ENCODE data around the gene CORO2B.

Gene CORO2B

DNA sequence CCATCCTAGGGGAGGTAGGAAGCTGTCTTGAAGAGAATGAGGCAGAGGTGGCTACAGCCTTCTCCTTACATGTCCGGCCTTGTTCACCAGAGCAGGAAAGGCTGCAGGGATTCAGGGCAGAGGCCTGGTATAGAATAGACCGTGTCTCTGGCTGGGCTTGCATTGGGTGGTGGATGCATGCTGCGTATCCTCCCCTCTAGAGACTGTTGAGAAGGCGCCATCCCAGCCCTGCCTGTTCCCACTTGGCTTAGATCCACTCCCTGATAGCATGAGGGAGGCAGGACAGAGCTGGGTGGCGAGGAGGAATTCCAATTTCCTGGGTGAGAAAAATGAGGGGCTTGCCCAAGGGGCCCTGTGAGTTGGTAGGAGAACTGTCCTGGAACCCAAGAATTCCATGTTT is 57.5 kb downstream of the CORO2B start:
- H3K4me3 ChIP-seq (ENCODE audit: low read depth in 1 of 2, low read length in 2 of 2) = no peak overlapping the region
- no peaks in the 10 kb centered on the region for H3K9me3 ChIP-seq (ENCODE audit: control insufficient read depth in 1 of 2, low read length in 2 of 2)
- H3K27ac ChIP-seq (ENCODE audit: low read length) = no peak overlapping the region
- no peaks in the 10 kb centered on the region for H3K36me3 ChIP-seq (ENCODE audit: control insufficient read depth in 1 of 2, insufficient read depth in 2 of 2, low read length in 2 of 2)
- peaks cover 0 to 48% of the 10 kb centered on the region in 2 donors for H3K4me1 ChIP-seq (ENCODE audit: control insufficient read depth in 1 of 2, insufficient read depth in 2 of 2, low read length in 2 of 2)
- no peaks in the 10 kb centered on the region for H3K27me3 ChIP-seq (ENCODE audit: low read depth, low read length)

DNA sequence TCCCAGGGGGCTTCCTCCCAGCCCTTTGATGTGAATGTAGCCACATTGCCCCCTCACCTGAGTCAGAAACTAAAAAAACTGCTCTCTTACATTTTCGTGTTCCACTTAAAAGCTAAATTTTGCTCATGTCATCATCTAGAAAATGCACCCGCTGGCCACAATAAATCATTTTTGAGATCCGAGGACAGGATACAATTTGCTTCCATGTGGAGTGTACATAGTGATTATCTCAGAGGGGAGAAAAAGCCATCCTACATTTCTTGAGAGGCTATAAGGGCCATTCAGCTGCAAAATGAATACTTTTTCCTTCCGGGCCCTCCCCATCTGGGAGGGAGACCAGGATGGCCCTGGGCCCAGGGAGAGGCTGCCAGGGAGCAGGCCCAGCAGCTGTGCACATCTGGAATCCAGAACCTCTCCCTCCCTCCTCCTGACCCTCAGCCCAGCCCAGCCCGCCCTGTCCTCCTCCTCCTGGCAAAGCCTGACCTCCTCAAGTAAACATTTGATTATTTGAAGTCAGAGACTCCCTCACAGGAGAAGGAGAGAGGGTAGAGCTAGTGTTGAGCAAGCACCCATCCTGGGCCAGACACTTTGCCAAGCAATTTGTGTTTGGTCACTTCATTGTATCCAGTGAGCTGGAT is 59.1 kb downstream of the CORO2B start:
- H3K36me3 ChIP-seq (ENCODE audit: control insufficient read depth in 1 of 2, insufficient read depth in 2 of 2, low read length in 2 of 2) = no peaks in the 10 kb centered on the region
- H3K4me3 ChIP-seq (ENCODE audit: low read depth in 1 of 2, low read length in 2 of 2) = no peak overlapping the region
- peaks cover 0 to 43% of the 10 kb centered on the region in 2 donors for H3K4me1 ChIP-seq (ENCODE audit: control insufficient read depth in 1 of 2, insufficient read depth in 2 of 2, low read length in 2 of 2)
- no peak overlapping the region for H3K27ac ChIP-seq (ENCODE audit: low read length)
- H3K27me3 ChIP-seq (ENCODE audit: low read depth, low read length) = no peaks in the 10 kb centered on the region
- no peaks in the 10 kb centered on the region for H3K9me3 ChIP-seq (ENCODE audit: control insufficient read depth in 1 of 2, low read length in 2 of 2)

DNA sequence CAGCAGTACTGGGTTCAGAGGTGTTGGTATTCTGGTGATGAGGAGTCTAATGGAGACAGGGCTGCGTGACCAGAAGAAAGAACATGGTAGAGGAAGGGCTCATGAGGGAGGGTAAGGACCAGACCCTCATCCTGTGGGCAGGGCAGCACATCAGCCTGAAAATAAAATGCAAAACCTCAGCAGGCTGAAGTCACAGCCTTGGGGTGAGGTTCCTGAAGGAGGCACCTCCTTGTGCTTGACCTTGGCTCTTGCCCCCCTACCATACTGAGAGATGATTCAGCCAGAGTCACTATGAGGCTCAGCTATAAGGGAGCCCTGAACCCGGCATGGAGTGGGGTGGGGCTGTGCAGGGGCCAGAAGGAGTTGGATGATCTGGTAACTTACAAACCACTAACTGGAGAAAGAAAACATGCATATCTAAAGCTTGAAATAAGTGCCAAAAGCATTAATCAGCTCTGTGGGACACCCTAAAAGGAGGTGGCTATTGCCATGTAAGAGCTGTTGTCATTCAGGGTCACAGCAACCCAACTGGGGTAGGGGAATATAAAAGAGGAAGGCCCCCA is 60.2 kb downstream of the CORO2B start:
- Histone ChIP-seq H3K4me1 (ENCODE audit: control insufficient read depth in 1 of 2, insufficient read depth in 2 of 2, low read length in 2 of 2) (peaks cover 0 to 43% of the 10 kb centered on the region in 2 donors), H3K27ac (ENCODE audit: low read length) (peak overlapping the region; percentile 23), H3K36me3 (ENCODE audit: control insufficient read depth in 1 of 2, insufficient read depth in 2 of 2, low read length in 2 of 2) (no peaks in the 10 kb centered on the region), H3K4me3 (ENCODE audit: low read depth in 1 of 2, low read length in 2 of 2) (no peak overlapping the region), H3K27me3 (ENCODE audit: low read depth, low read length) (no peaks in the 10 kb centered on the region), H3K9me3 (ENCODE audit: control insufficient read depth in 1 of 2, low read length in 2 of 2) (no peaks in the 10 kb centered on the region)

DNA sequence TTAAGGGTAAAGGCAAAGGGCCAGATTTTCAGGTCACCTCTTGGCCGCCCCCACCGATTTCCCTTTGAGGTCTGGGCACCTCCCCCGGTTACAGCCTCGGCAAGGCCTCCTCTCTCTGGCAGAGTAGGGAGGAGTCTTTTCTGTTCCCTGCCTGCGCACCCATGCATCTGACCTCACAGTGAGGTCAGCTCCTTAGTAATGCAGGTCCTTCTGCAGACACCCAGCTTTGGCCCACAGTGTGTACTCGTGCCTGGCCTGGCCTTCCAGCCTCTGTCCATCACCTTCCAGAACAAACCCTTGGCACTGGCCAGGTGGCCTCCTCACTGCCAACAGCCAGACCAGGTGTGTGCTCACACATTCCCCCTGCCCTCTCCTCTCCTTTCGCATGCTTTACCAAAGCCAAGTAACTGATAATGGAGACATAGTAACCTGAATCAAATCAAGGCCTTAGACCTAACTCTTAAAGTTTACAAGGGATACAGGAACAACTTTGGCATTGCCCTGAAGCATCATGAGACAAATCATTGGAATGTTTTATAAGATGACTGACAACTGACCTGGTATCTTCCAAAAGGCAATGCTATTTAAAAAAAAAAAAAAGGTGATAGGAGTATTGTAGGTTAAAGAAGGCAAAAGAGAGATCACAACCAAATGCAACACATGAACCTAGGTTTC is 61.3 kb downstream of the CORO2B start:
- H3K4me1 ChIP-seq (ENCODE audit: control insufficient read depth in 1 of 2, insufficient read depth in 2 of 2, low read length in 2 of 2) = peaks cover 0 to 38% of the 10 kb centered on the region in 2 donors
- H3K9me3 ChIP-seq (ENCODE audit: control insufficient read depth in 1 of 2, low read length in 2 of 2) = no peaks in the 10 kb centered on the region
- no peak overlapping the region for H3K4me3 ChIP-seq (ENCODE audit: low read depth in 1 of 2, low read length in 2 of 2)
- no peak overlapping the region for H3K27ac ChIP-seq (ENCODE audit: low read length)
- no peaks in the 10 kb centered on the region for H3K36me3 ChIP-seq (ENCODE audit: control insufficient read depth in 1 of 2, insufficient read depth in 2 of 2, low read length in 2 of 2)
- H3K27me3 ChIP-seq (ENCODE audit: low read depth, low read length) = no peaks in the 10 kb centered on the region

DNA sequence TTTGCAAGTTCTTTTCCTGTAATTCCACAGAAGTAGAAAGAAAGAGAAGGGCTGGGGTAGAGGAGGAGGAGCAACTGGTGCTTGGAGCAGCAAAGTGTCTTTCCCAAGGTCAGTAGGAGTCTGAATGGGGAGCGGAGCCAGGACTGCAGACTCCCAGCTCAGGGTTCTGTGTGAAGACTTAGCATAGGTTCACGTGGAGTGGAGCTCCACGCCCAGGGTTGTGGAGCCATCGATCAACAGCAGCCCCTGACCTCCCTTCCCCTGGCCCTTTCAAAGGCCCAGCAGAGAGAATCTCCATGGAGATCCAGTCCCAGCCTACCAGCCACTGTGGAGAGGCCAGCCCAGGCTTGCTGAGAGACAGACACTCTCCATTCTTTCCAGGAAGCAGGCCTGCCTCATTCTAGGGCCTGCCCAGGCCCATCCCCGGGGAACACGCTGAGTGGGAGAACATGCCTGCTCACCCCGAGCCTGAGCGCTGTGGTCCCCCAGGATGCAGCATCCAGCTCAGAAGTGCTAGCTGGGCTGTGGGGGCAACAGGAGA is 62.1 kb downstream of the CORO2B start:
- Histone ChIP-seq H3K27ac (ENCODE audit: low read length) (no peak overlapping the region), H3K9me3 (ENCODE audit: control insufficient read depth in 1 of 2, low read length in 2 of 2) (no peaks in the 10 kb centered on the region)

DNA sequence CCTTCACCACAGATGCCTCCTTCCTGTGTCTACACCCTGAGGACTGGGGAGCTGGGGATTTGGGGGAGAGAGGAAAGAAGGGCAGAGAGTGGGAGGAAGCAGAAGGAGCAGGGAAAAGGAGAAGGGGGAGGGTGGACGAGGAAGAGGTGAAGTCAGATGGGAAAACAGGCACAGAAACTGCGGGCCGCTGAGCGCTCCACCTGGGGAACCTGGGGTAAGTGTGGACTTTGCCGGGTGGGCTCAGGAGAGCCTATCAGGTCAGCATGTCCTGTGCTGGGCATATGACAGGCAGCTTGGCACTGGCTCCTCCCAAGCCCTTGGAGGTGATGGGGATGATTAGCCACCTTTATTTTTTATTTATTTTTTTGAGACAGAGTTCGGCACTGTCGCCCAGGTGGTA is 62.6 kb downstream of the CORO2B start:
- Histone ChIP-seq H3K36me3 (ENCODE audit: control insufficient read depth in 1 of 2, insufficient read depth in 2 of 2, low read length in 2 of 2) (no peaks in the 10 kb centered on the region), H3K27me3 (ENCODE audit: low read depth, low read length) (no peaks in the 10 kb centered on the region), H3K9me3 (ENCODE audit: control insufficient read depth in 1 of 2, low read length in 2 of 2) (no peaks in the 10 kb centered on the region), H3K4me1 (ENCODE audit: control insufficient read depth in 1 of 2, insufficient read depth in 2 of 2, low read length in 2 of 2) (peaks cover 0 to 24% of the 10 kb centered on the region in 2 donors), H3K27ac (ENCODE audit: low read length) (no peak overlapping the region), H3K4me3 (ENCODE audit: low read depth in 1 of 2, low read length in 2 of 2) (no peak overlapping the region)

More for the DNA sequence above, 62.1 kb downstream of the CORO2B start:
- peaks cover 0 to 30% of the 10 kb centered on the region in 2 donors for H3K4me1 ChIP-seq (ENCODE audit: control insufficient read depth in 1 of 2, insufficient read depth in 2 of 2, low read length in 2 of 2)
- no peaks in the 10 kb centered on the region for H3K27me3 ChIP-seq (ENCODE audit: low read depth, low read length)
- no peak overlapping the region for H3K4me3 ChIP-seq (ENCODE audit: low read depth in 1 of 2, low read length in 2 of 2)
- no peaks in the 10 kb centered on the region for H3K36me3 ChIP-seq (ENCODE audit: control insufficient read depth in 1 of 2, insufficient read depth in 2 of 2, low read length in 2 of 2)

DNA sequence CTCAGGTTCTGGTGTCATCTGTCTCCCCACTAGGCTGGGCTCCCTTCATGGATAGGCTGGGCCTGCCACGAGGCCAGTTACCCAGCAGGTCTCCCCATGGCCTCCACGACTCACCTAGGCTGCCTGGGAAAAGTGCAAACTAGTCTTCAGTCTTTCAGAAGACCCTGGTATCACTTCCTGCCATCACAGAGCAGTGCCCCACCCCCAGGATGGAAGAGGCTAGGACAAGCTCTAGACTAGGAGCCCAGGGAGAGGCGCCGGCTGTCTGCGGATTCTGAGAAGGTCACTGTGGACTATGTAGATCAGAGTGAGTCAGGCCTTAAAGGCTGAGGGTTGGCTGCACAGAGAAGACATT is 63.7 kb downstream of the CORO2B start:
- peaks cover 0 to 18% of the 10 kb centered on the region in 2 donors for H3K4me1 ChIP-seq (ENCODE audit: control insufficient read depth in 1 of 2, insufficient read depth in 2 of 2, low read length in 2 of 2)
- H3K27me3 ChIP-seq (ENCODE audit: low read depth, low read length) = no peaks in the 10 kb centered on the region
- no peak overlapping the region for H3K27ac ChIP-seq (ENCODE audit: low read length)
- H3K36me3 ChIP-seq (ENCODE audit: control insufficient read depth in 1 of 2, insufficient read depth in 2 of 2, low read length in 2 of 2) = no peaks in the 10 kb centered on the region
- no peak overlapping the region for H3K4me3 ChIP-seq (ENCODE audit: low read depth in 1 of 2, low read length in 2 of 2)
- H3K9me3 ChIP-seq (ENCODE audit: control insufficient read depth in 1 of 2, low read length in 2 of 2) = no peaks in the 10 kb centered on the region

DNA sequence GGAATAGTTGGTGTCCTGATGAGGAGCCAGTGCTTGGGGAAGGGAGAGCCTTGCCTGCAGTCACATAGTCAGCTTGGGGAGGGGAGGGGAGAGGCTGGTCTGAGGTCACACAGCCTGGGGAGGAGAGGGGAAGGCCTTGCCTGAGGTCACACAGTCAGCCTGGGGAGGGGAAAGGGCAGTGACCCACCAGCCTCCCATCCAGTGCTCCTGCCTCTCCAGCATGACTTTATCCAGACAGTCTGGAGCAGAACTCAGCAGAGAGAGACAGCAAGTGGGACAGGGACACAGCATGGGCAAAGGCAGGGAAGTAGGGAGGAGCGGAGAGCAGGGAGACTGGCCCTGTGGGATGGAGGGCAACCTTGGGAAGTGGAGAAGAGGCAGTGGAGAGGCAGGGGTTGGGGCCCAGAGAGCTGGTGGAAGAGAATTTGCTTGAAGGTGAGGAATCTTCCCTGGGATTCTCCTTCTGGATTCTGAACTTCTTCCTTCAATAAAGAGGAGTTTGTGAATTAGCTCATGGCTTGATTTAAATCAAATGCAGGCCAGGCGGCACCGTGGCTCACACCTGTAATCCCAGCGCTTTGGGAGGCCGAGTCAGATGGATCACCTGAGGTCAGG is 64.5 kb downstream of the CORO2B start:
- H3K36me3 ChIP-seq (ENCODE audit: control insufficient read depth in 1 of 2, insufficient read depth in 2 of 2, low read length in 2 of 2) = no peaks in the 10 kb centered on the region
- peaks cover 0 to 15% of the 10 kb centered on the region in 2 donors for H3K4me1 ChIP-seq (ENCODE audit: control insufficient read depth in 1 of 2, insufficient read depth in 2 of 2, low read length in 2 of 2)
- no peaks in the 10 kb centered on the region for H3K9me3 ChIP-seq (ENCODE audit: control insufficient read depth in 1 of 2, low read length in 2 of 2)
- H3K4me3 ChIP-seq (ENCODE audit: low read depth in 1 of 2, low read length in 2 of 2) = no peak overlapping the region
- no peaks in the 10 kb centered on the region for H3K27me3 ChIP-seq (ENCODE audit: low read depth, low read length)
- no peak overlapping the region for H3K27ac ChIP-seq (ENCODE audit: low read length)

DNA sequence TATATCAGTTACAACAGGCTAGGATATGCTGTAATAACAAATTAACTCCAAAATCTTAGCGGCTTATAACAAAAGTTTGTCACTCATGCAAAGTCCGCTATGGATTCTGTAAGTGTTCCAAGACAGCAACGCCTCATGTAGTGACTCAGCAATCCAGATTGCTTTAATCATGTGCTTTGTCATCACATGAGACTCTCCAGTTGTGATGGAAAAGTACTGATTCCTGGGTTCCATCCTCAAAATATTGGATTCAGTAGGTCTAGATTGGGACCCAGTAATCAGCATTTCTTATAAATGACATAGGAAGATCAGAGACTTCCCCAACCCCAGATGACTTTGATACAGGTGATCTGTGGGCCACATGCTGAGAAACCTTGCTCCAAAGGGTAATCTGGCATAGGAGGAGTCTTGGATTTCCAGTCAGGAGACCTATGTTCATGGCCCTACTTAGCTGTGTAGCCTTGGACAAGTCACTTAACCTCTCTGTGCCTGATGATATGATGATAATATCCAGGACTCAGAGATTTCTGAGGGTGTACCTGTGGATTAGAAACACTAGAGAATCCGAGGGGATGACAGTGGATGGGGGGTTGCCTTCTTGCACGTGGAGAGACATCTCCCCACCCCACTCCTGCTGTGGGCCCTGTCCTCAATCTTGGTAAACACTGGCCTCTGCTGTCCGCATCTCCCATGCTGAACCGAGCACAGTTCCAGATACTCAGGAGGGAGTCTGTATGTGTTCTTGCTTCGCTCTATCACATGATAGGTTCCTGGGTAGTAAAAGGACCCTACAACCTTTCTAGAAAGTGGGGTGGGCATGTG is 65.5 kb downstream of the CORO2B start:
- Histone ChIP-seq H3K27ac (ENCODE audit: low read length) (no peak overlapping the region), H3K36me3 (ENCODE audit: control insufficient read depth in 1 of 2, insufficient read depth in 2 of 2, low read length in 2 of 2) (no peaks in the 10 kb centered on the region), H3K4me1 (ENCODE audit: control insufficient read depth in 1 of 2, insufficient read depth in 2 of 2, low read length in 2 of 2) (peaks cover 0 to 15% of the 10 kb centered on the region in 2 donors), H3K9me3 (ENCODE audit: control insufficient read depth in 1 of 2, low read length in 2 of 2) (no peaks in the 10 kb centered on the region), H3K4me3 (ENCODE audit: low read depth in 1 of 2, low read length in 2 of 2) (no peak overlapping the region), H3K27me3 (ENCODE audit: low read depth, low read length) (no peaks in the 10 kb centered on the region)

DNA sequence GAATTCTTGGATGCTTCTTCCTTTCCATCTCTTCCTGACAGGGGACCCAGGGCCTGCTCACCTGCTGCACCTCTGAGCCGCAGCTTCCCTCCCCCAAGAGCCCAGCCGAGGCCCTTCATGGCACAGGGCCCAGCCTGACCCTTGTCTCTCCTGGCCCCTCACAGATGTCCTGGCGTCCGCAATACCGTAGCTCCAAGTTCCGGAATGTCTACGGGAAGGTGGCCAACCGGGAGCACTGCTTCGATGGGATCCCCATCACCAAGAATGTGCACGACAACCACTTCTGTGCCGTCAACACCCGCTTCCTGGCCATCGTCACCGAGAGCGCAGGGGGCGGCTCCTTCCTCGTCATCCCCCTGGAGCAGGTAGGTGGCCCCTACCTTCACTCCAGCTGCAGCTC is 66.2 kb downstream of the CORO2B start:
- Histone ChIP-seq H3K4me3 (ENCODE audit: low read depth in 1 of 2, low read length in 2 of 2) (no peak overlapping the region), H3K36me3 (ENCODE audit: control insufficient read depth in 1 of 2, insufficient read depth in 2 of 2, low read length in 2 of 2) (no peaks in the 10 kb centered on the region), H3K9me3 (ENCODE audit: control insufficient read depth in 1 of 2, low read length in 2 of 2) (no peaks in the 10 kb centered on the region), H3K27me3 (ENCODE audit: low read depth, low read length) (no peaks in the 10 kb centered on the region), H3K4me1 (ENCODE audit: control insufficient read depth in 1 of 2, insufficient read depth in 2 of 2, low read length in 2 of 2) (peaks cover 0 to 12% of the 10 kb centered on the region in 2 donors), H3K27ac (ENCODE audit: low read length) (no peak overlapping the region)

DNA sequence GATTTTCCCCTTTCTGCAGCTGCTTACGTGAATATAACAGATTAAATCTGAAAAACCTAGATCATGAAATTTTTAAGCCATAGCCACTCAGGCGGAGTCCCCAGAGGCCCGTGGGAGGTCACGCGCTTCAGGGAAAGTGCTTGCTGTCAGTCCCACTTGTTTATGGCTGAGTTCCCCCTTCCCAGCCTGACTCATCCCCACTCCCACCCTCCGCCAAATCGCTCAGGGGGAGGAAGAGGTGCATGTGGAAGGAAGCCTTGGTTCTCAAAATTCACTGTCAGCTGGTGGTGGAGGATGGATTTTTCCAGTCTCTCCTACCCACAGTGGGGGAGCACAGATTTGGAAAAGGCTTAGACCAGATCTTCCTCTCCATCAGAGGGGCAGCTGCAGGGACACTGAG is 67.4 kb downstream of the CORO2B start:
- Histone ChIP-seq H3K9me3 (ENCODE audit: control insufficient read depth in 1 of 2, low read length in 2 of 2) (no peaks in the 10 kb centered on the region), H3K4me1 (ENCODE audit: control insufficient read depth in 1 of 2, insufficient read depth in 2 of 2, low read length in 2 of 2) (peaks cover 0 to 2% of the 10 kb centered on the region in 2 donors), H3K27me3 (ENCODE audit: low read depth, low read length) (no peaks in the 10 kb centered on the region), H3K27ac (ENCODE audit: low read length) (no peak overlapping the region), H3K36me3 (ENCODE audit: control insufficient read depth in 1 of 2, insufficient read depth in 2 of 2, low read length in 2 of 2) (no peaks in the 10 kb centered on the region), H3K4me3 (ENCODE audit: low read depth in 1 of 2, low read length in 2 of 2) (no peak overlapping the region)
